Measurements from ENCODE around the gene MRPL23. TPM values are rescaled to one million over a fixed set of nuclear protein-coding genes. Genes with fewer than 3 reads are reported as not detected.

The MRPL23 gene
- total and polyA plus RNA-seq, 9 donors, result 40.6 to 122 (median 73.7) TPM

- peaks cover 98% of the 10 kb centered on the region for H3K4me1 ChIP-seq (ENCODE audit: control insufficient read depth, insufficient read depth, low read length)
- H3K36me3 ChIP-seq (ENCODE audit: control insufficient read depth, insufficient read depth, low read length), result peaks cover 27% of the 10 kb centered on the region
- H3K27me3 ChIP-seq (ENCODE audit: control insufficient read depth, insufficient read depth, low read length), result no peaks in the 10 kb centered on the region
- H3K4me3 ChIP-seq (ENCODE audit: low read length), result peak overlapping the region; percentile 65
- WGBS (ENCODE audit: insufficient coverage), result 38% methylated on average over 17 of the region's 21 CpGs
- no peaks in the 10 kb centered on the region for H3K9me3 ChIP-seq (replicated peaks; ENCODE audit: control insufficient read depth, low read depth, low read length)
- H3K27ac ChIP-seq (ENCODE audit: low read length), result peak overlapping the region; percentile 99
- DNase-seq, result peak; percentile 84
These were observed 26.1 kb upstream of the MRPL23 start for GRCh38 chr11:1920909-1921573.

GRCh38 chr11:1921574-1922141 is 25.5 kb upstream of the MRPL23 start:
- peak; percentile 99 for DNase-seq
- Histone ChIP-seq H3K36me3 (ENCODE audit: control insufficient read depth, insufficient read depth, low read length) (peaks cover 33% of the 10 kb centered on the region), H3K4me3 (ENCODE audit: low read length) (peak overlapping the region; percentile 65), H3K9me3 (replicated peaks; ENCODE audit: control insufficient read depth, low read depth, low read length) (no peaks in the 10 kb centered on the region), H3K4me1 (ENCODE audit: control insufficient read depth, insufficient read depth, low read length) (peaks cover 98% of the 10 kb centered on the region), H3K27me3 (ENCODE audit: control insufficient read depth, insufficient read depth, low read length) (no peaks in the 10 kb centered on the region), H3K27ac (ENCODE audit: low read length) (peak overlapping the region; percentile 99)
- WGBS (ENCODE audit: insufficient coverage), result 10% methylated on average over 13 of the region's 18 CpGs

GRCh38 chr11:1922481-1923081 is 24.6 kb upstream of the MRPL23 start:
- peak; percentile 94 for DNase-seq
- WGBS (ENCODE audit: insufficient coverage), result 36% methylated on average over 3 of the region's 14 CpGs
- peak overlapping the region; percentile 99 for H3K27ac ChIP-seq (ENCODE audit: low read length)
- no peaks in the 10 kb centered on the region for H3K27me3 ChIP-seq (ENCODE audit: control insufficient read depth, insufficient read depth, low read length)
- H3K9me3 ChIP-seq (replicated peaks; ENCODE audit: control insufficient read depth, low read depth, low read length), result no peaks in the 10 kb centered on the region
- H3K4me1 ChIP-seq (ENCODE audit: control insufficient read depth, insufficient read depth, low read length), result peaks cover 98% of the 10 kb centered on the region
- peak overlapping the region; percentile 65 for H3K4me3 ChIP-seq (ENCODE audit: low read length)
- H3K36me3 ChIP-seq (ENCODE audit: control insufficient read depth, insufficient read depth, low read length), result peaks cover 41% of the 10 kb centered on the region

- no peaks in the 10 kb centered on the region for H3K9me3 ChIP-seq (replicated peaks; ENCODE audit: control insufficient read depth, low read depth, low read length)
- H3K27ac ChIP-seq (ENCODE audit: low read length), result peak overlapping the region; percentile 99
- 77% methylated on average over 13 of the region's 22 CpGs for WGBS (ENCODE audit: insufficient coverage)
- peak overlapping the region; percentile 65 for H3K4me3 ChIP-seq (ENCODE audit: low read length)
- no peak for DNase-seq
- peaks cover 98% of the 10 kb centered on the region for H3K4me1 ChIP-seq (ENCODE audit: control insufficient read depth, insufficient read depth, low read length)
- H3K36me3 ChIP-seq (ENCODE audit: control insufficient read depth, insufficient read depth, low read length), result peaks cover 49% of the 10 kb centered on the region
- no peaks in the 10 kb centered on the region for H3K27me3 ChIP-seq (ENCODE audit: control insufficient read depth, insufficient read depth, low read length)
These were observed 23.8 kb upstream of the MRPL23 start for GRCh38 chr11:1923201-1923956.

- WGBS (ENCODE audit: insufficient coverage), result 63% methylated on average over 15 of the region's 17 CpGs
- peak; percentile 72 for DNase-seq
- no peaks in the 10 kb centered on the region for H3K9me3 ChIP-seq (replicated peaks; ENCODE audit: control insufficient read depth, low read depth, low read length)
- H3K4me3 ChIP-seq (ENCODE audit: low read length), result peak overlapping the region; percentile 65
- H3K36me3 ChIP-seq (ENCODE audit: control insufficient read depth, insufficient read depth, low read length), result peaks cover 56% of the 10 kb centered on the region
- peak overlapping the region; percentile 99 for H3K27ac ChIP-seq (ENCODE audit: low read length)
- peaks cover 98% of the 10 kb centered on the region for H3K4me1 ChIP-seq (ENCODE audit: control insufficient read depth, insufficient read depth, low read length)
- H3K27me3 ChIP-seq (ENCODE audit: control insufficient read depth, insufficient read depth, low read length), result no peaks in the 10 kb centered on the region
These were observed 23.0 kb upstream of the MRPL23 start for GRCh38 chr11:1924181-1924580.

GRCh38 chr11:1924646-1925372 is 22.3 kb upstream of the MRPL23 start:
- no peak for DNase-seq
- Histone ChIP-seq H3K4me3 (ENCODE audit: low read length) (peak overlapping the region; percentile 65), H3K36me3 (ENCODE audit: control insufficient read depth, insufficient read depth, low read length) (peaks cover 61% of the 10 kb centered on the region), H3K4me1 (ENCODE audit: control insufficient read depth, insufficient read depth, low read length) (peaks cover 98% of the 10 kb centered on the region), H3K27ac (ENCODE audit: low read length) (peak overlapping the region; percentile 99), H3K27me3 (ENCODE audit: control insufficient read depth, insufficient read depth, low read length) (no peaks in the 10 kb centered on the region), H3K9me3 (replicated peaks; ENCODE audit: control insufficient read depth, low read depth, low read length) (no peaks in the 10 kb centered on the region)
- WGBS (ENCODE audit: insufficient coverage), result 61% methylated on average over 13 of the region's 21 CpGs

GRCh38 chr11:1925373-1926155 is 21.6 kb upstream of the MRPL23 start:
- Histone ChIP-seq H3K27ac (ENCODE audit: low read length) (peak overlapping the region; percentile 99), H3K4me1 (ENCODE audit: control insufficient read depth, insufficient read depth, low read length) (peaks cover 98% of the 10 kb centered on the region), H3K9me3 (replicated peaks; ENCODE audit: control insufficient read depth, low read depth, low read length) (no peaks in the 10 kb centered on the region), H3K4me3 (ENCODE audit: low read length) (peak overlapping the region; percentile 9), H3K36me3 (ENCODE audit: control insufficient read depth, insufficient read depth, low read length) (peaks cover 66% of the 10 kb centered on the region), H3K27me3 (ENCODE audit: control insufficient read depth, insufficient read depth, low read length) (no peaks in the 10 kb centered on the region)
- 95% methylated on average over 10 of the region's 23 CpGs for WGBS (ENCODE audit: insufficient coverage)
- no peak for DNase-seq

- WGBS (ENCODE audit: insufficient coverage), result 80% methylated on average over 37 of the region's 41 CpGs
- Histone ChIP-seq H3K9me3 (replicated peaks; ENCODE audit: control insufficient read depth, low read depth, low read length) (no peaks in the 10 kb centered on the region), H3K27ac (ENCODE audit: low read length) (peak overlapping the region; percentile 99), H3K4me1 (ENCODE audit: control insufficient read depth, insufficient read depth, low read length) (peaks cover 96% of the 10 kb centered on the region), H3K4me3 (ENCODE audit: low read length) (peak overlapping the region; percentile 9), H3K27me3 (ENCODE audit: control insufficient read depth, insufficient read depth, low read length) (no peaks in the 10 kb centered on the region), H3K36me3 (ENCODE audit: control insufficient read depth, insufficient read depth, low read length) (peaks cover 66% of the 10 kb centered on the region)
- no peak for DNase-seq
These were observed 20.7 kb upstream of the MRPL23 start for GRCh38 chr11:1926156-1927025.
